Posterior cingulate gyrus (tissue), 11 donors: ENCODE data around the gene MAGI3.
"Not testable (repeated sequence)": the region's sequence is repeated elsewhere in the genome, so short reads cannot be mapped to it uniquely, and the experiment has no call there.

Experiments
- DNase-seq, 10 donors: peaks; one replicate each; pipeline versions ENCODE4 v3.0.0 to v3.0.0-alpha.2; 2020 to 2021; ENCODE audit warnings: mixed read lengths in 3 of 10
- intact Hi-C: fragments of 100-400 bp; cut with DNase I; formaldehyde crosslinking; loops from one replicate; pipeline ENCODE4 v1.15.1; 2023

The MAGI3 gene

DNA sequence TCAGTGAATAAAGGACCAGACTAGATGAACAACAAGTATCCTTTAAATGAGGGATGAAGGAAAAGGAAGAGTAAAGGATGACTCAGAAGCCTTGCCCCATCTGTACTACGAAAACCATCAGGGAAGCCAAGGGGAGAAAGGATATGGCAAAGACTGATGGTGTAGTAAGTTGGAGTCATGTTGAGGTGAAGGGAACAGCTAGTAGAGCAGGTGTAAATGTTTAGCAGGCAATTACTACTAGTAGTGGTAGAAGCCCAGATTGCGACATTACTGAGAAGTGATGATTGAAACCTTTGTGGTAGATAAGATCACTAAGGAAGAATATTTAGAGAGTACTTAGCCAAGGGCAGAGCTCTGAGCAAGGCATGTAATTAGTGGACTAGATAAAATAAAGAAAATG is 285.0 kb downstream of the MAGI3 start:
- no peak for DNase-seq
- intact Hi-C loops: loop anchor here (10.0 kb wide), 1 partner anchor 281 kb away; the partner anchor contains the start of gene MAGI3

GRCh38 chr1:113676524-113676923 is 286.2 kb downstream of the MAGI3 start:
- intact Hi-C loops: loop anchor here (10.0 kb wide), 1 partner anchor 282 kb away; the partner anchor contains the start of gene MAGI3

GRCh38 chr1:113677250-113678158 is 287.2 kb downstream of the MAGI3 start:
- intact Hi-C loops: loop anchor here (2.0 to 10.0 kb wide), 2 partner anchors 283 to 537 kb away; partner anchors contain the start of gene MAGI3
- no peak for DNase-seq

More at GRCh38 chr1:113676524-113676923, 286.2 kb downstream of the MAGI3 start:
- no peak for DNase-seq

DNA sequence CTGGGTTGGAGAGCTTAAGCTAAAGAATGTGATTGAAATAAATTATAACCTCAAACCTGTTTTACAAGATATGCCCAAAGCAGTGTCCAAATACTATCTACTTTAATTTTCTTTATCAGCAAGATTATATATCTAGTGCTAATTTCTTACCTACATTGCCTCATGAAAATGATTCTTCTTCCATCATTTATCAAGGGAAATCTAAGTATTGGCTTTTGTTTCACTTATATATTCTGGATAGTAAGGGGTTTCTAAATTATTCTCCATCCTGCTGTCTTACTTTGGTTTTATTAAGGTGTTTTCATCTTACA is 287.8 kb downstream of the MAGI3 start:
- no peak for DNase-seq
- intact Hi-C loops: loop anchor here (2.0 to 10.0 kb wide), 2 partner anchors 283 to 537 kb away; partner anchors contain the start of gene MAGI3

GRCh38 chr1:113681596-113682337 is 291.5 kb downstream of the MAGI3 start:
- intact Hi-C loops: no loop called here
- DNase-seq: no peak

DNA sequence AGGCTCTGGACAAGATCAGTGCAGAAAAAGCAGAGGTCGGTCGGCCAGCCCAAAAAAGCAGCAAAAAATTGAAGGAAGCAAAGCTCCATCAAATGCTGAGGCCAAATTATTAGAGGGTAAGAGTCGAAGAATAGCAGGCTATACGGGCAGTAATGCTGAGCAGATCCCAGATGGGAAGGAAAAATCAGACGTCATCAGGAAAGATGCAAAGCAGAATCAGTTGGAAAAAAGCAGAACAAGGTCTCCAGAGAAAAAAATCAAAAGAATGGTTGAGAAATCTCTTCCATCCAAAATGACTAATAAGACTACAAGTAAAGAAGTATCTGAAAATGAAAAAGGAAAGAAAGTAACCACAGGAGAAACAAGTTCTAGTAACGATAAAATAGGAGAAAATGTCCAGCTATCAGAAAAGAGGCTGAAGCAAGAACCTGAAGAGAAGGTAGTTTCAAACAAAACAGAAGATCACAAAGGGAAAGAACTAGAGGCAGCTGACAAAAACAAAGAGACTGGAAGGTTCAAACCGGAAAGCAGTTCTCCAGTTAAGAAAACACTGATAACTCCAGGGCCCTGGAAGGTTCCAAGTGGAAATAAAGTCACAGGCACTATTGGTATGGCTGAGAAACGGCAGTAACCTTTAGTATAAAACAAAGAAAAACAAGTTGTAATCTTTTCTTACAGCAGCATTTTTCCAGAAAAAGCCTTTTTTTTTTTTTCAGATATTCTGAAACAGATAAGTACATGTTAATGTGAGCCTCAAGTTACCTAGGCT is 293.3 kb downstream of the MAGI3 start:
- intact Hi-C loops: no loop called here
- no peak for DNase-seq

DNA sequence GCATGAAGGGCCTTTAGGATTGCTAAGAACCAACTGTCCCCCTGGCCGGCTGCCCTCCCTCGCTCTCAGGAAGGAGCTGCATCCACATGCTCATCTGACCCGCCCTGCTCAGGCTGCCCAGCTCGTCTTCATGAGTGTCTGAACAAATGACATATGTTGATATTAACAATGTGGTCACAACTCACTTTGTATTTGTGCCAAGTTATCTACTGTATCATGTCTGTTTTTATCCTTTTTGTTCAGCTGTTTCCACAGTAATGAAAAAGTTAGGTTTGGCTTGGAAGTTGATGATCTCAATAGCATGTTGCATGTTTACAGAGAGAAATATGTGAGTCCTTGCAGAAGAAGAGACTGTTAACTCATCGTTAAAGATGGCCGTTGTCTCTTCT is 293.8 kb downstream of the MAGI3 start:
- peak in 1 of 10 donors; percentile 69 for DNase-seq
- intact Hi-C loops: no loop called here

DNA sequence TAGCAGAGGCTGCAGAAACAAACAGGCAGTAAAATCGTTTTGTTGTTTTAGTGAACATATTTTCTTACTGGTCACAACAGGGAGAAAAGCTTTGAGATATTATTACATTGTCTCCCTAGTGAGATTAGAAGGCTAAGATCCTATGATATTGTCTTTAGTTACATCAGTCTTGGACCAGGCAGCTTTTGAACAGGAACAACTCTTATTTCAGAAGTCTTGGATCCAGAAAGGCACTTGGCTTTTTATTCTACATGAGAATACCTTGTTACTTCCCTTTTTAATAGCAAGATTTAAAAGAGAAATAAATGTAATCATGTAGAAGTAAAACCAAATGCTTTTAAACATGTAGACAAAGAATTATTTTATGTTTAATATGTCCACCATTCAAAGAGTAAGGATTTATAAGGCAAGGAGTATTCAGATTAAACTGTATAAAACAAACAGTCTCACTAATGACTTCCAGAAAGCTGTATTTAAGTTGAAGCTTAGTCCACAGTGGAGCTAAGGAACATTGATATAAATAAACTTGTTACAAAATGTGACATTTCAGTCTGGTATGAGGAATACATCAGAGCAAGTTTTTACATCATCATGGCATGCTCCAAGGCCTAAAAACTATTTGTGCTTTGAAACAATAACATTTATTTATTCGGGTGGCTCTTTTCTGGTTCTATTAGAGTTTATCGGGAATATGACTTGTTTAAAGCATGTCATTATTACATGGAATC is 296.7 kb downstream of the MAGI3 start:
- no peak for DNase-seq
- intact Hi-C loops: no loop called here

DNA sequence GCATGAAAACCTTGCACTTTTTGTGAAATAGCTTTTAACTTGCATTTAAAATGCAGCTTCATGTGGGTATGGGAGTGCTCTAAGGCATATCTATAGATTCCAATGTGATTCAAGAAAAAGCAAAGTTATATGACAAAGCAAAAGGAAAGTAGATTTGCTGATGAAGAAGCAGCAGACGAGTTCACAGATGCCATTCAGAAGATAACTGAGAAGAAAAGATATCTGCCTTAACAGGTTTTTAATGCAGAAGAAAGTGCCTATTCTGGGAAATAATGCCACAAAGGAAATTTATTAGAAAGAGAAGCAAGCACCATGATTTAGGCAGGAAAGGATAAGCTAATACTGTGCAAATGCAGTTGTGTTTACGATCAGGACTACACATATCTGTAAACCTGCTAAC is 300.9 kb downstream of the MAGI3 start:
- intact Hi-C loops: no loop called here
- no peak for DNase-seq

GRCh38 chr1:113692342-113692741 is 302.0 kb downstream of the MAGI3 start:
- intact Hi-C loops: no loop called here
- no peak for DNase-seq

DNA sequence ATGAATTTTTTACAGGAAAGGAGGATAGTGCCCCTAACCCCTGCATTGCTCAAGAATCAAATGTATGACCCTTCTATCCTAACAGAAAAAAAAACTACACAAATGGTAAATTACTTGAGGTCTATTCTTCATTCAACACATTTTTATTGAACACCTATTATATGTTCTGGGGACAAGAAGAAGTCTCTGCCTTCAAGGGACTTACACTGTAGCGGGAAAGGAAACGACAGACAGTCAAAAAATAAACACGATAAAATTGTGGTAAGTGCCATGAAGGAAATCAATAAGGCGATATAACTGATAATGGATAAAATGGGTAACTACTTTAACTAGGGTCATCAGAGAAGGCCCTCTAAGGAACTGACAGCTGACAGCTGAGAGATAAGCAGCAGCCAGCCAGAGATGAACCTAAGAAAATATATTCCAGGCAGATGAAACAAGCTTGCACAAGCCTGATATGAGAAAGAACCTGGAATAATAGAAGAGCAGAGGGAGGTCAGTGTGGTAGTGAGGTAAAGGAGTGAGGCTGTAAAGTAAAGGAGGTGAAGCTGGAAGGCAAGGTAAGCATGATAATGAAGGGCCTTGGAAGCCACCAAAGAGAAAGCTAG is 302.6 kb downstream of the MAGI3 start:
- DNase-seq: no peak
- intact Hi-C loops: no loop called here

- intact Hi-C loops: no loop called here
- no peak for DNase-seq
These were observed 304.6 kb downstream of the MAGI3 start for GRCh38 chr1:113694910-113695309.

DNA sequence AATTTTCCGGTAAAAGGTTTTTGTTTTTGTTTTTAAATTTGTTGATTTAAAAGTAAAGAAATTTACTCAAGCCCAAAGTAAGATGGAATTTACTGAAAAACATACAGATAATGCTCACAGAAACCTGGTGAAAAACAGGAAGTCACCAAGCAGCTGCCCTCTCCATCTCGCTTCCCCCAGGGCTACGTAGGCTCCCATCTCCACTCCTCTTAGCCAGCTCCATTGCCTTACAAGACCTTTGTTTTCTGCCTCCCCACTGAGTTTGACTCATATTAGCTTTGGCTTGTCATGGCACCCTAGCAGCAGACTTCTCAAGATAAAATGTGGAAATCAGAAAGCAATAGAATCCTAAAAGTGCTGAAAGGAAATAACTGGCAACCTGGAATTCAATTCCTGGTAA is 311.1 kb downstream of the MAGI3 start:
- DNase-seq: no peak
- intact Hi-C loops: no loop called here

DNA sequence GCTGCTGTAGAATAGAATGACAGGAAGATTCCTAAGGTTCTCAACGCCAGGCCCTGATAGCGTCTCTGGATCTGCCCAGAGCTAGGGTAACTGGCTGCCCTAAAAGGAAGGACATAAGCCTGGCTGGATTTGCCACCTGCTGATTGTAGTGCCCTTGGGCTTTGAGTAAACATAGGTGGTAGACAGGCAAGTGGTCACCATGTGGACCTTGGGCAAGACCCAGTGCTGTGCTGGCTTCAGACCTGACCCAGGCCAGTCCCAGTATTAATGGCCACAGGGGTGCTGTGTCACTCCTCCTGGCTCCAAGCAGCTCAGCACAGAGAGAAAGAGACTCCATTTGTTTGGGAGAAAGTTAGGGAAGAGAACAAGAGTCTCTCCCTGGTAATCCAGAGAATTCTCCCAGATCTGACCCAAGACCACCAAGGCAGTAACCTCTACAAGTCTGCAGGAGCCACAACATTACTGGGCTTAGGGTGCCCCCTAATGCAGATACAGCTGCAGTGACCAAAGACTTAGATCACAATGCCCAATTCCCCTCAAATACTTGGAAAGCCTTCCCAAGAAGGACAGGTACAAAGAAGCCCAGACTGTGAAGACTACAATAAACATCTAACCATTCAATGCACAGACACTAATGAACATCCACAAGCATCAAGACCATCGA is 324.4 kb downstream of the MAGI3 start:
- intact Hi-C loops: no loop called here
- DNase-seq: no peak

DNA sequence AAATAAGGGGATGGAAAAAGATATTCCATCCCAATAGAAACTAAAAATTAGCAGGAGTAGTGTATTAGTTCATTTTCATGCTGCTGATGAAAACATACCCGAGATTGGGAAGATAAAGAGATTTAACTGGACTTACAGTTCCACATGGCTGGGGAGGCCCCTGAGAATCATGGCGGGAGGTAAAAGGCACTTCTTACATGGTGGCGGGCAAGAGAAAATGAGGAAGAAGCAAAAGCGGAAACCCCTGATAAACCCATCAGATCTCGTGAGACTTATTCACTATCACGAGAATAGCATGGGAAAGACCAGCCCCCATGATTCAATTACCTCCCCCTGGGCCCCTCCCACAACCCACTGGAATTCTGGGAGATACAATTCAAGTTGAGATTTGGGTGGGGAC is 327.2 kb downstream of the MAGI3 start:
- DNase-seq, intact Hi-C loops: not testable (repeated sequence)

- intact Hi-C loops, DNase-seq: not testable (repeated sequence)
These were observed 328.3 kb downstream of the MAGI3 start for GRCh38 chr1:113718621-113719020.

DNA sequence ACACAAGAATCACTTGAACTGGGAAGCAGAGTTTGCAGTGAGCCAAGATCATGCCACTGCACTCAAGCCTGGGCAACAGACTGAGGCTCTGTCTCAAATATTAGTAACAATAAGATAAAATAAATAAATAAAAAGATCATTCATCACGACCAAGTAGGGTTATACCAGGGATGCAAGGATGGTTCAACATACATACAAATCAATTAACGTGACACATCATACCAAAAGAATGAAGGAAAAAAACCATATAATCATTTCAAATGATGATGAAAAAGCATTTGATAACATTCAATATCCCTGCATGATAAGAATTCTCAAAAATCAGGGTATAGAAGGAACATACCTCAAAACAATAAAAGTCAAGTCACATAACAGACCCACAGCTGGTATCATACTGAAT is 330.7 kb downstream of the MAGI3 start:
- intact Hi-C loops: no loop called here
- no peak for DNase-seq

DNA sequence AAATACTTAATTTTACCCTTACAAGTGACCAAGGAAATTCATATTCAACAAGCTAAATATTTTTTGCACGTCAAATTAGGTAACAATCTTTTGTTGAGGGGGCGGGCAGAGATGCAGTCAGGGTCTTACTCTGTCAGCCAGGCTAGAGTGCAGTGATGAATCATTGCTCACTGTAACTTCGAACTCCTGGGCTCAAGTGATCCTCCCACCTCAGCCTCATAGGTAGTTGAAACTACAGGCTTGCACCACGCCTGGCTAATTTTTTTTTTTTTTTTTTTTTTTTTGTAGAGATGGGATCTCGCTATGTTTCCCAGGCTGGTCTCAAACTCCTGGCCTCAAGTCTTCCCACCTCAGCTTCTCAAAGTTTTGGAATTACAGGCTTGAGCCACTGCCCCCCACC is 342.5 kb downstream of the MAGI3 start:
- DNase-seq: no peak
- intact Hi-C loops: no loop called here

GRCh38 chr1:113734357-113735055 is 344.2 kb downstream of the MAGI3 start:
- DNase-seq: no peak
- intact Hi-C loops: no loop called here
